WI38 (cell line): ENCODE data around the gene USP24.
"Not testable (repeated sequence)": the region's sequence is repeated elsewhere in the genome, so short reads cannot be mapped to it uniquely, and the experiment has no call there.

Source experiments
- H3K4me3 ChIP-seq: 2 replicates; pipeline ENCODE4 v1.5.1; 2011; ENCODE audit warnings: low read depth, mild to moderate bottlenecking, control low read depth, low read length
- CTCF ChIP-seq: IDR thresholded peaks from 2 replicates; pipeline ENCODE4 v1.5.1; 2012; ENCODE audit warnings: low read depth, mild to moderate bottlenecking, control low read depth, low read length

Gene USP24

GRCh38 chr1:55206210-55206609 lies 9.0 kb downstream of the USP24 start:
- no peak for TF ChIP-seq CTCF
- H3K4me3 ChIP-seq: no peak overlapping the region

- no peak for TF ChIP-seq CTCF
- H3K4me3 ChIP-seq: no peak overlapping the region
These were observed 10.2 kb downstream of the USP24 start for GRCh38 chr1:55204997-55205396.

- no peak for TF ChIP-seq CTCF
- H3K4me3 ChIP-seq: no peak overlapping the region
These were observed 12.1 kb downstream of the USP24 start for GRCh38 chr1:55203064-55203463.

GRCh38 chr1:55200667-55201066 lies 14.5 kb downstream of the USP24 start:
- no peak for TF ChIP-seq CTCF
- no peak overlapping the region for H3K4me3 ChIP-seq

- not testable (repeated sequence) for H3K4me3 ChIP-seq
These were observed 15.4 kb downstream of the USP24 start for GRCh38 chr1:55199735-55200134.

- H3K4me3 ChIP-seq: no peak overlapping the region
- no peak for TF ChIP-seq CTCF
These were observed 17.1 kb downstream of the USP24 start for GRCh38 chr1:55198044-55198443.

GRCh38 chr1:55197099-55197498 lies 18.1 kb downstream of the USP24 start:
- no peak overlapping the region for H3K4me3 ChIP-seq
- TF ChIP-seq CTCF: no peak

- no peak overlapping the region for H3K4me3 ChIP-seq
- no peak for TF ChIP-seq CTCF
These were observed 18.6 kb downstream of the USP24 start for GRCh38 chr1:55196433-55197035.
